OCI-LY7 (cell line): ENCODE data around the gene GAK. TPM values are rescaled to one million over a fixed set of nuclear protein-coding genes. Genes with fewer than 3 reads are reported as not detected.

Experiments used
- BruUV-seq: library from RNA; stranded (reverse); fragments of 400-500 nt; replicated peaks from 2 replicates; lab custom pipeline; 2021; lab: Mats Ljungman, UMichigan
- CTCF ChIA-PET: fragments of 300-600 bp; sonication (Branson Sonifier 250); formaldehyde crosslinking; loops from one replicate; lab custom pipeline; 2022; ENCODE audit warnings: antibody characterized with exemption; ENCODE audit not compliant: unreplicated experiment; lab: Charles Lee
- POLR2A ChIA-PET: fragments of 300-600 bp; sonication (Branson Sonifier 250); formaldehyde crosslinking; loops from one replicate; lab custom pipeline; 2022; ENCODE audit warnings: antibody characterized with exemption; lab: Charles Lee
- DNase-seq: peaks from one replicate; pipeline ENCODE4 v3.0.0-alpha.2; 2015; ENCODE audit warnings: low spot score
- H2AFZ ChIP-seq: fragments of 200-600 bp; sonication (generic), shearing (Covaris generic); 2 replicates; pipeline ENCODE4 v1.6.1; 2014; ENCODE audit warnings: mild to moderate bottlenecking, antibody characterized with exemption, low read length, moderate library complexity
- H3K27ac ChIP-seq: fragments of 200-600 bp; sonication (generic); 2 replicates; pipeline ENCODE4 v1.5.1; 2014; ENCODE audit warnings: mixed run types, low read depth, mild to moderate bottlenecking, moderate library complexity, low read length, inconsistent platforms; ENCODE audit not compliant: poor library complexity, severe bottlenecking
- H3K36me3 ChIP-seq: fragments of 200-600 bp; sonication (generic); 2 replicates; pipeline ENCODE4 v1.6.1; 2014; ENCODE audit warnings: mild to moderate bottlenecking, antibody characterized with exemption, low read length, moderate library complexity, mixed read lengths; ENCODE audit not compliant: insufficient read depth
- H3K4me1 ChIP-seq: fragments of 200-600 bp; sonication (generic); 2 replicates; pipeline ENCODE4 v1.5.1; 2014; ENCODE audit warnings: mild to moderate bottlenecking, low read length; ENCODE audit not compliant: insufficient read depth, poor library complexity, severe bottlenecking
- H3K4me2 ChIP-seq: fragments of 200-600 bp; sonication (generic); 2 replicates; pipeline ENCODE4 v1.6.1; 2014; ENCODE audit warnings: mild to moderate bottlenecking, low read length
- H3K4me3 ChIP-seq: fragments of 200-600 bp; sonication (generic); 2 replicates; pipeline ENCODE4 v1.5.1; 2014; ENCODE audit warnings: mild to moderate bottlenecking, low read depth, low read length; ENCODE audit not compliant: poor library complexity, severe bottlenecking
- H3K79me2 ChIP-seq: fragments of 200-600 bp; sonication (generic); 2 replicates; pipeline ENCODE4 v1.6.1; 2016; ENCODE audit warnings: low read depth, mild to moderate bottlenecking, low read length, moderate library complexity, mixed read lengths; ENCODE audit not compliant: insufficient read depth
- H3K9me2 ChIP-seq: fragments of 200-600 bp; sonication (generic); 2 replicates; pipeline ENCODE4 v1.6.1; 2016; ENCODE audit warnings: mild to moderate bottlenecking, low read length, mixed read lengths; ENCODE audit not compliant: insufficient read depth
- H3K9me3 ChIP-seq: fragments of 200-600 bp; sonication (generic); 2 replicates; pipeline ENCODE4 v1.6.1; 2014; ENCODE audit warnings: mild to moderate bottlenecking, mixed run types, low read length, mixed read lengths
- H4K20me1 ChIP-seq: fragments of 200-600 bp; sonication (generic); 2 replicates; pipeline ENCODE4 v1.6.1; 2014; ENCODE audit warnings: mild to moderate bottlenecking, antibody characterized with exemption, low read length, moderate library complexity, mixed read lengths; ENCODE audit not compliant: insufficient read depth
- CTCF ChIP-seq: fragments of 200-600 bp; sonication (generic); conservative IDR thresholded peaks from 2 replicates; pipeline ENCODE4 v1.5.1; 2014; ENCODE audit warnings: mild to moderate bottlenecking, antibody characterized with exemption, low read length, moderate library complexity, mixed read lengths
- EZH2phosphoT487 ChIP-seq: fragments of 200-600 bp; sonication (generic); IDR thresholded peaks from 2 replicates; pipeline ENCODE4 v1.6.1; 2018; ENCODE audit warnings: low read depth, borderline replicate concordance, mild to moderate bottlenecking, mixed run types, antibody characterized with exemption, low read length, moderate library complexity, mixed read lengths
- intact Hi-C: fragments of 100-400 bp; cut with micrococcal nuclease; formaldehyde crosslinking; loops from one replicate; pipeline ENCODE4 v1.10.0; 2022; ENCODE audit not compliant: unreplicated experiment
- total RNA-seq, 2 experiments: library from RNA; depleted of rRNA in 1 of 2; stranded (reverse); fragments of >200 nt in 1 of 2; shearing (Covaris generic) in 1 of 2; gene quantifications; 2 replicates each; pipeline ENCODE4 v1.2.3, GENCODE V29; 2014 to 2022

GAK gene
- total RNA-seq, 2 experiments from 2014 or later: 86.1 to 107 TPM

- POLR2A ChIA-PET: no interaction called here
- no peak overlapping the region for H3K4me3 ChIP-seq
- no peaks in the 10 kb centered on the region for H3K4me1 ChIP-seq
- intact Hi-C loops: no loop called here
- H3K9me2 ChIP-seq: no peaks in the 10 kb centered on the region
- no peak overlapping the region for H2AFZ ChIP-seq
- no peaks in the 10 kb centered on the region for H3K79me2 ChIP-seq
- peaks cover 66% of the 10 kb centered on the region for H3K36me3 ChIP-seq
- no peaks in the 10 kb centered on the region for H4K20me1 ChIP-seq
- CTCF ChIA-PET: no interaction called here
- H3K9me3 ChIP-seq: peaks cover 15% of the 10 kb centered on the region
- TF ChIP-seq CTCF (no peak), EZH2phosphoT487 (no peak)
- peak overlapping the region; percentile 31 for H3K27ac ChIP-seq
- no TSS peak for BruUV-seq
- DNase-seq: no peak
- H3K4me2 ChIP-seq: no peak overlapping the region
Measured at GRCh38 chr4:856225-856901, 75.8 kb downstream of the GAK start.

- H3K4me3 ChIP-seq: no peak overlapping the region
- peaks cover 67% of the 10 kb centered on the region for H3K36me3 ChIP-seq
- POLR2A ChIA-PET: no interaction called here
- DNase-seq: no peak
- no peaks in the 10 kb centered on the region for H4K20me1 ChIP-seq
- no peaks in the 10 kb centered on the region for H3K9me2 ChIP-seq
- no peaks in the 10 kb centered on the region for H3K79me2 ChIP-seq
- H3K4me2 ChIP-seq: no peak overlapping the region
- H2AFZ ChIP-seq: no peak overlapping the region
- intact Hi-C loops: no loop called here
- no peak for TF ChIP-seq EZH2phosphoT487
- no peak for TF ChIP-seq CTCF
- no TSS peak for BruUV-seq
- H3K27ac ChIP-seq: peak overlapping the region; percentile 31
- no peaks in the 10 kb centered on the region for H3K4me1 ChIP-seq
- peaks cover 15% of the 10 kb centered on the region for H3K9me3 ChIP-seq
- CTCF ChIA-PET: no interaction called here
Measured at GRCh38 chr4:855880-856224, 76.3 kb downstream of the GAK start.

- Histone ChIP-seq H4K20me1 (no peaks in the 10 kb centered on the region), H3K9me3 (peaks cover 15% of the 10 kb centered on the region), H3K36me3 (peaks cover 59% of the 10 kb centered on the region), H3K9me2 (no peaks in the 10 kb centered on the region), H3K4me2 (no peak overlapping the region), H3K4me1 (no peaks in the 10 kb centered on the region), H3K79me2 (no peaks in the 10 kb centered on the region), H3K27ac (no peak overlapping the region), H3K4me3 (no peak overlapping the region), H2AFZ (no peak overlapping the region)
- CTCF ChIA-PET: no interaction called here
- intact Hi-C loops: no loop called here
- no TSS peak for BruUV-seq
- TF ChIP-seq EZH2phosphoT487 (no peak), CTCF (no peak)
- no peak for DNase-seq
- POLR2A ChIA-PET: no interaction called here
Measured at GRCh38 chr4:854356-854755, 77.8 kb downstream of the GAK start.
